Adipose tissue (tissue), 3 donors: ENCODE data around the gene TOX2. TPM values are rescaled to one million over a fixed set of nuclear protein-coding genes. Genes with fewer than 3 reads are reported as not detected.

Source experiments
- H3K27ac ChIP-seq: one replicate; pipeline ENCODE4 v1.5.1; 2013; ENCODE audit warnings: low read depth, low read length
- WGBS, 3 donors: extraction: QIAGEN DNeasy Blood & Tissue Kit; methylation state at CpG; one replicate each; pipeline ENCODE4 v1.1.7; 2013; 5-methylcytosine and 5-hydroxymethylcytosine counted together
- polyA plus RNA-seq, 3 donors: library from polyadenylated mRNA; stranded (reverse); fragments of 200-250 nt; gene quantifications; one replicate each; pipeline ENCODE4 v1.2.3, GENCODE V29; 2013
- donor health status: healthy with polysubstance abuse.
- donor health status: Bipolar disorder and iron deficiency.
- donor health status: healthy.

Gene TOX2
- polyA plus RNA-seq, 3 donors = 1.4 to 9.9 (median 2.3) TPM

DNA sequence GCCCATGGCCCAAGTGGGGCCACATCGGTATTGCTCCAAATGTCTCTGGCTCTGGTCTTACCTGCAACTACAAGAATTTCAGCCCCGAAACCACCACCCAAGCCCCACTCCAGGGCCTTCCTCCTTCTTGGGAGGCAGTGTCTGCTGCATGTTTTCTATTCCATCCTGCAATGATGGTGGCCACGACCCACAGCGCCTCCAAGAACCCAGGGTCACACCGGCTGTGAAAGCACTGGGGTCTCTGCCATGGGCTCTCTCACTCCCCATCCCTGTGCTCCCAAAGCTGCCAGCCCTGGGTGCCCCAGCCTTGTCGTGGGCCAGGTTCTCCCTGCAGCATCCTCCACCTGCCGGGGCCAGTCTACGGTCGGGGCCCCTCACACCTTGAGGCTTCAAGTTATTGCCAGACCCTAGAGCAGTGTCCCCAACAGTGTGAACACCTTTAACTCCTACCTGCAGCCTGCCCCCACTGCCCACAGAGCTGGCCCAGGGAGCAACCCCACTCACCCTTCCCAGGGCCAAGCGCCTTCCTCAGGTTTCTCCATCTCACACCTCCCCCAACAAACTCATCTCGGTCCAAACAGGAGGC lies 157.0 kb downstream of the TOX2 start:
- no peak overlapping the region for H3K27ac ChIP-seq
- 79 to 91% (median 82%) methylated on average over 11 of the region's 11 CpGs for WGBS, 3 donors

DNA sequence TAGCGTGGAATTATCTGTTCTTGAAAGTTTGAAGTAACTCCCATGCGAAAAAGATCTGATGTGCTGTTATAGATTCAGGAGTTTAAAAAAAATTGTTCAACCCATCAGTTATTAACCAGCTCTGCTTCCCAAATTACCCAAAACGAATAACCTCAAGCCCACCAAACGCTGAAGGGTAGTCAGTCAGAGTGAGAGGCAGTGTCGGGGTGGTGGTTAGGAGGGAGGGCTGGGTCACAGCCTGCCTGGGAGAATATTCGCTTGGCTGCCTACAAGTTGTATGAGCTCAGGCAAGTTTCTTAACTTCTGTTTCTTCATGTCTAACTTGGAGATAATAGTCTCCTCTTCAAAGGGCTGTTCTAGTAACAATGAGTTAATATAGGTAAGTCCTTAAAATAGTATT lies 157.7 kb downstream of the TOX2 start:
- WGBS, 3 donors = 38 to 58% (median 55%) methylated on average over 6 of the region's 6 CpGs
- H3K27ac ChIP-seq = no peak overlapping the region

DNA sequence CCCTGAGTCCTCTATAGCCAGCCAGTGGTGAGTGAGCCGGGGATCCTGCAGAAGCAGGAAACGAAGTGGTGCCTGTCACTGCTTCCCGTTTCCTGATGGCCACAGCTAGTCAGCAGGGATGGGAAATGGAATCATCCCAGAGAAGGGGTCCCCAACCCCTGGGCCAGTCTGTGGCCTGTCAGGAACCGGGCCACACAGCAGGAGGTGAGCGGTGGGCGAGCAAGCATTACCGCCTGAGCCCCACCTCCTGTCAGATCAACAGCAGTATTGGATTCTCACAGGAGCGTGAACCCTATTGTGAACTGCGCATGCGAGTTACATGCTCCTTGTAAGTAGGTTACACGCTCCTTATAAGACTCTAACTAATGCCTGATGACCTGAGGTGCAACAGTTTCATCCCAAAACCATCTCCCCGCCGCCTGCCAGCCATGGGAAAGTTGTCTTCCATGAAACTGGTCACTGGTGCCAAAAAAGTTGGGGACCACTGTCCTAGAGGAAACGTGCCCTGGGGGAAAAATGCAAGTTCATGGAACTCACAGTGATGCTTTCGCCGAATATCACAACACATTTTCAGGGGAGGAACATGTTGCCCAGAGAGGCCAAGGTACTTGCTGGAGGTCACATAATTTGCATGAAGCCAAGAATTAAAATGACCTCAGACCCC lies 158.5 kb downstream of the TOX2 start:
- H3K27ac ChIP-seq = no peak overlapping the region

DNA sequence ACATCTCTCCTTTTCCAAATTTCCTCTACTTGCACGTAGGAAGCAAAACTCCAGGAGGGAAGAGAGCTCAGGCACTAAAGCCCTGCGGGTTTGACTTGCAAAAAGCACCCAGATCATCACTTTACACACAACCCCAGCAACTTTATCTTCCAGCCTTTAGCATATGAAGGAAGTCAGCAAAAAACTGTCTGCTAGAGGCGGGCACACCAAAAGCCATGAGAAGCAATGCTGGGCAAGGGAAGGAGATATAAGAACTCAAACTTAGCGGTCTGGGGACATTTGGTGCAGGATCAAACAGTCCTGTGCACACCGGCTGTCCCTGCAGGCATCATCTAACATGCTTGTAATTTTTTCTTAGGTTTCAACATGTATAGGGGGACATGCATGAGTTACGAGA lies 159.0 kb downstream of the TOX2 start:
- no peak overlapping the region for H3K27ac ChIP-seq
- 65 to 79% (median 73%) methylated on average over 6 of the region's 6 CpGs for WGBS, 3 donors

More for the DNA sequence above, 158.5 kb downstream of the TOX2 start:
- WGBS, 3 donors = 50 to 59% (median 57%) methylated on average over 16 of the region's 16 CpGs

DNA sequence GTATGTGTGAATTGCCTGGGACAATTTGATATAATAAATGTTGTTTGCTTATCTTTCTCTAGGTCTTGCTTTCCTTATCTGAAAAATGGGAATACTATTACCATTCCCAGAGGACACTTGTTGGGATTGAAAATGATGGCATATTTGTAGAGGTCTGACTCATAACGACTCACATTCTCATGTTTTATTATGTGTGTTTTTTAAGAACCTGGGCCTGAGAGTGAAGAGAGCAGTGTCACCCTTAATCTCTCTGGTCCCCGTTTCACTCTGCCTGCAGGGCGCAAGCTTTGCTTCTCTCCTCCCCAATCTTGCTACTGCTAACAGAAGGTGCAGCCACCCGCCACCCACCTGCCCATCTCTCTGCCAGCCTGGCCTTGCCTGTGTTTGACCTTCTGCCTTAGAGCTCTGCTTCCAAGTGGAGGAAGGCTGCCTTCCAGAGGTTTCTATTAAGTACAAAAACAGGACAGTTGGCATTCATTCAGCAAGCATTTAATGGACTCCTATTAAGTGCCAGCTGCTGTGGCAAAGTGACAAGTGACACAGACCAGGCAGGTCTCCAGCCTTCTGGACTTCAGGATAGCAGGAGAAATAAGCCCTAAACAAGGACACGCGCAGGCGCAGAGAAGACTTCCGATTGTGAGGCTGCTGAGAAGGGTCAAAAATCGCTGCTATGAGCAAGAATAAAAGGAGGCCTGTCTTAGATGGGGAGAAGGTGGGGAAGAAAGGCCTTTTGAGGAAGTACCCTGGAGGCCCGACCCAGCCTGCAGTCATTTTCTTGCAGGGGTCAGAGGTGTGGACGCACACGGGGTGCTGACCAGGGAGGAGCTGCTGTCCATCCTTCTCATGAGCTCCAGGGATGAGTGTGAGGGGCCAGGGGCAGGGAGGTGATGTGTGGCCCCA lies 159.8 kb downstream of the TOX2 start:
- 68 to 76% (median 73%) methylated on average over 12 of the region's 12 CpGs for WGBS, 3 donors
- no peak overlapping the region for H3K27ac ChIP-seq

DNA sequence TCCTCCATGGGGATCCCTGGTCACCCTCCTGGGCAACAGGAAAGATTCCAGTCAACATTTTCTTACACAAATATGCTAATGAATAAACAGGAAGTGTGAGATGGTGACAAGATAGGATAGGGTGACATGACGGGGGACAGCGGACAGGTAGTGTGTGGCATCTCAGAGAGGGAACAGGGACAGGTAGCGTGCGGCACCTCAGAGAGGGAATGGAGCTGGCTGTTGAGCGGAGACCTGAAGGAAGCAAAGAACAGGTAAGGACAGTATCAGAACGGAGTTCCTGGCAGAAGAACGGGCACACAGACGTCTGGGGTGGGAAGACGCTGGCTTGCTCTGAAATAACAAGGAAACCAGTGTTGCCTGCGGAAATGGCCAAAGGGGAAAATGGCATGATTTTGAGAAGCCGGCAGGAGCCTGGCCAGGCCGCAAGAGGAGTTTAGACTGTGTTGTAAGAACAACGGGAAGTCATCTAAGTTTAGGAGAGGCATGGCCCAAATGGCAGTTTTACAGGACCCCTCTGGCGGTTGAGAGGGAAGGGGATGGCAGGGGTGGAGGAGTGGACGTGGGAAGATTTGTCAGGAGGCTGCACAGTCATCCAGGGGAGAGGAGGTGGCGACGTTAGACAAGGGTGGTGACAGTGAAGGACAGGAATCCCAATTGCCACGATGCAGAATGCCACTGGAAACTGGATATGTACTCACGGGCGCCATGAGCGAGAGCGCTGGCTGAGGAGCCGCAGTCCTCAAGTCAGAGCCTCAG lies 160.7 kb downstream of the TOX2 start:
- WGBS, 3 donors = 67 to 85% (median 83%) methylated on average over 23 of the region's 23 CpGs
- no peak overlapping the region for H3K27ac ChIP-seq

DNA sequence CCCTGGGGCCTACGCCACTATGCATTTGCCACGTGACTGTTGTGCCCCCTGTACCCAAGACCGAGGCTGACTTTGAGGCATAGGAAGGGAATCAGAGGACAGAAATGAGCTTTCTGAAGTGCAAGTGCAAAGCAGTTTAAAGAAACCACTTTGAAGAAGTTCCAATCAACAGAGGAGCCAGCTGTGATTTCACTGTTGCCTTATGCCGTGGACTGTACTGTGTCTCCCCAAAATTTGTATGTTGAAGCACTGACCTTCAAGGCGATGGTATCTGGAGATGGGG lies 161.2 kb downstream of the TOX2 start:
- no peak overlapping the region for H3K27ac ChIP-seq
- WGBS, 3 donors = 77 to 88% (median 88%) methylated on average over 5 of the region's 5 CpGs

DNA sequence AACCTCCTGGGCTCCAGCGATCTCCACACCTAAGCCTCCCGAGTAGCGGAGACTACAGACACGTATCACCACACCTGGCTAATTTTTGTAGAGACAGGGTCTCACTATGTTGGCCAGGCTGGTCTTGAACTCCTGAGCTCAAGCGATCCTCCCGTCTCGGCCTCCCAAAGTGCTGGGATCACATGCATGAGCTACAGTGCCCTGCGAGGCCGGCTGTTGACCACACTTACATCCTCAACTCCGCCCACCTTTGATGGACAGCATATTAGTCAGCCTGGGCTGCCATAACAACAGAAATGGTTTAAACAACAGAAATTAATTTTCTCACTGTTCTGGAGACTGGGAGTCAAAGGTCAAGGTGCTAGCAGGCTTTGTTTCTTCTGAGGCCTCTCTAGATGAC lies 164.6 kb downstream of the TOX2 start:
- WGBS, 3 donors = 85 to 92% (median 91%) methylated on average over 10 of the region's 10 CpGs
- no peak overlapping the region for H3K27ac ChIP-seq

DNA sequence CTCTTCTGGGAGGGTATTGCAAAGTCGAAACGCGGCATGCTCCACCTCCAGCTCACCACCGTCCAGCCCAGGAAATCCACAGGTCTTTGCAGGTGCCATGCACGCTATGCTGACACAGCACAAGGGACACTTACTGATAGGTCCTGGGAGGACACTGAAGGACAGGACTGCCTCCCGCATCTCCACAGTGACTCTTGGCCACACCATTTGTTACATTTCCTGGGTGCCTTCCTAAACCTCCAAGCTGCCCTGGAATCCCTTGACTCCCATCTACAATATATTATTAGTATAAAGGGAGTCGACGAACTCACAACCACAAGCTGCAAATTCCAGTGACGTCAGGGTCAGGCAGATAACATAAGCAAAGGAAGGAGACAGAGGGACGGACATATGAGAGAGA lies 165.4 kb downstream of the TOX2 start:
- WGBS, 3 donors = 58 to 67% (median 60%) methylated on average over 10 of the region's 10 CpGs
- H3K27ac ChIP-seq = no peak overlapping the region

DNA sequence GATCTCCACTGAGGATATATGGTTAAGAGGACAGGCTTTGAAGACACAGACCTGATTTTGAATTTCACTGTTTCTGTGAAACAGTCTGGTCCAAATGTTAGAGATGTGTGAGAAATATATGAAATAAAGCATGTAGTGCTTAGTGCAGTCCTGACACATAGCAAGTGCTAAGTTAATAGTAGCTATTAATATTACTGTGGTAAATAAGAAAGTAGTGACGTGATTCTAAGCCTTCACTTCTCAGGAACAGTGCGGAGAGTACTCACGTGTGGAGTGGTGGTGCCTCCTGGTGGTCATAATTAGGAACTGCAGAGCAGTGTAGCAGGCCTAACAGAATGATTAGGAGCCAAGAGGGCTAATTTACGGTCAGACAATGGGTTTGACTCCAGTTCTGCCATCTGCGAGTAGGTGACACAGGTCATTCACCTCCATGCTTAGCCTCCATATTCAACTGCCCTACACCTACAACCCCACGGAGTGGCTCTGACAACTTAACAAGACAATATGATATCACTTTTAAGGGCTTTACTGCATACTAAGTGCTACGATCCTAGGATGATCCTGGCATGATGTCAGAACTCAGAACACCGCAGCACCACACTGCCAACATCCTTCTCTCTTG lies 166.1 kb downstream of the TOX2 start:
- 17 to 20% (median 19%) methylated on average over 8 of the region's 8 CpGs for WGBS, 3 donors

DNA sequence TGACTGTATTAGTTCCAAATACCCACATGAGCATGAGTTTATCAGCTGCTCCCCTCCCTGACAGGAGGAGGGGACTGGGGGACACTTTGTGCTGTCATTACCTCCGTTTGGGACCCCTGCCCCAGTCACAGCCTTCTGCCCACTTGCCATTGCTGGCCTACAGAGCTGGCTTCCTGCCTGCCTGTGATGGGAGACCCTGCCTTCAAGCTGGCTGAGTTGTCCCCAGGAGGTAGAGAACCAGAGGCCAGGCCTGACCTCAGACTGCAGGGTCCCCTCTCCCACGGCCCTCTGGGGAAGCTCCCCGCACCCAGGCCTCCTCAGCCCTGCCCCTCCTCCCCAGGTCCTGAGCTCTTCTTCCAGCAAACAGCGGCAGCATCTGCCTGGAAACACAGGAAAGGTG lies 166.8 kb downstream of the TOX2 start:
- no peak overlapping the region for H3K27ac ChIP-seq
- WGBS, 3 donors = 35 to 61% (median 56%) methylated on average over 4 of the region's 4 CpGs

More for the DNA sequence above, 166.1 kb downstream of the TOX2 start:
- H3K27ac ChIP-seq = no peak overlapping the region

DNA sequence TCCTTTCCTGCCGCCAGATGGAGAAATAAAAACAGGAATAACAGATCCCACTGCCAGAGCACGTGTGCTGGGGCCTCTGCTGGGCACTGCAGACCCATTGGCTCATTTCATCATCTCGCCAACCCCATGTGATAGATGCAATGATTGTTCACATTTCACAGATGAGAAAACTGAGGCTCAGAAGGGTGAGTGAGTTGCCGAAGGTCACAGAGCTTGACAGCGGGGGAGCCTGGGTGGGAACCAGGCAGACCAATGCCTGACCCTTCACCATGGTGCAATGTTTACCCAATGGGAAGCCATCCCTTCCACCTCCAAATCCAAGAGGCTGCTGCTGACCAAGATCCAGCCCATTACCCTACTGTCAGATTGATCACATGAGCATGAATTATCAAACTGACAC lies 167.2 kb downstream of the TOX2 start:
- H3K27ac ChIP-seq = no peak overlapping the region
- WGBS, 3 donors = 67 to 78% (median 75%) methylated on average over 5 of the region's 5 CpGs

DNA sequence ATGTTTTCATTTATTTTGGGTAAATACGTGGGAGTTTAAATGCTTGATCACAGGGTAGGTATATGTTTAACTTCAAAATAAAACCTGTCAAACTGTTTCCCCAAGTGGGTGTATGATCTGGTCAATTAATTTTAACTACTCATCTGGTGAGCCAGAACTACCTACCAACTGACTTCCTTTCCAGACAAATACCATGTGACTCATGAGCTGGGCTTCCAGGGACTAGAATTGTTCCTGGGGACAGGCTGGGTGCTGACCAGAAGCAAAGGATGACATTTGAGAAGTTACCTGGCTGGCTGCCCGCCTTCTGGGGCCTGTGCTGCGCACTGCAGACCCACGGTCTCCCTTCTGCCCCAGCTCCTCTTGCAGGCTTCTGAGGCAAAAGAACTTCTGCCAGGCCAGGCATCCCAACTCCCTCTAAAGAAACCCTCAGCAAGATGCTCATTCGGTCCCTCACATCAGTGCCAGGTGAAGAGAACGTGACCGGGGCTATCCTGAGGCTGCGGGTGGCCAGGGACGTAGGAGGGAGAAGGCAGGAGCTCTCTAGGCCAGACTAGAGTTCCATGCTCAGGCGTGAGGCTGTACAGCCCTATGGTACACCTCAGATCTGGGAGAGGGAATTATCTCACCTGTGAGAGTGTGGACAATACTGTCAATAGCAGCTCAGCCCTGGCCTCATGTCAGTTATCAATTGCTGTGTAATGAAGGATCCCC lies 168.7 kb downstream of the TOX2 start:
- H3K27ac ChIP-seq = no peak overlapping the region
- 76 to 86% (median 83%) methylated on average over 10 of the region's 10 CpGs for WGBS, 3 donors

DNA sequence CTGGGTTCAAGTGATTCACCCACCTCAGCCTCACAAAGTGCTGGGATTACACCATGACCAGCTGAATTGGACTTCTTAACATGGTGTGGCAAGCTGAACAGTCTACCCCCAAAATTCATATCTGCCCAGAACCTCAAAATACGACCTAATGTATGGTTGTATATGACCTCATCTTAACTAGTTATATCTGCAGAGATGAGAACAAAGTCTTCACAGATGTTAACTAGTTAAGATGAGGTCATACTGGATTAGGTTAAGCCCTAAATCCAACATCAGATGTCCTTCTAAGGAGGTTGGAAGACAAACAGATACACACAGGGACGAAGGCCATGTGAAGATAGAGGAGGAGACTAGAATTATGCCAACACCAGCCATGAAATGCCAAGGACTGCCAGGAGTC lies 169.8 kb downstream of the TOX2 start:
- H3K27ac ChIP-seq = no peak overlapping the region
- WGBS, 3 donors = 55 to 86% (median 80%) methylated on average over 2 of the region's 2 CpGs

DNA sequence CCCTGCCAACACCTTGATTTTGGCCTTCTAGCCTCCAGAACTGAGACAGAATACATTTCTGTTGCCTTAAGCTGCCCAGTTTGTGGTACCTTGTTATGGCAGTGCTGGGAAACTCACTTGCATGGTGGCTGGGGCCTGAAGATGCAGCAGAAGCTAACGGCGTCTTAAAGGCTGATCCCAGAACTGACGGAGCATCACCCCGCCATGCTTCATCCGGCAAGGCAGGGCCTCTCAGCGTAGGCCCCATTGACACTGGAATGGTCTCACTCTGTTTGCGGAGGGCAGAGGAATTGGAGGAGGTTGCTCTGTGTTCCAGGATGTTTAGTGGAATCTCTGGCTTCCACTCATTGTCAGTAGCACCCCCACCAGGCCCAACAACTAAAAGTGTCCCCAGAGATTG lies 170.2 kb downstream of the TOX2 start:
- H3K27ac ChIP-seq = no peak overlapping the region
- WGBS, 3 donors = 90 to 97% (median 95%) methylated on average over 7 of the region's 7 CpGs

DNA sequence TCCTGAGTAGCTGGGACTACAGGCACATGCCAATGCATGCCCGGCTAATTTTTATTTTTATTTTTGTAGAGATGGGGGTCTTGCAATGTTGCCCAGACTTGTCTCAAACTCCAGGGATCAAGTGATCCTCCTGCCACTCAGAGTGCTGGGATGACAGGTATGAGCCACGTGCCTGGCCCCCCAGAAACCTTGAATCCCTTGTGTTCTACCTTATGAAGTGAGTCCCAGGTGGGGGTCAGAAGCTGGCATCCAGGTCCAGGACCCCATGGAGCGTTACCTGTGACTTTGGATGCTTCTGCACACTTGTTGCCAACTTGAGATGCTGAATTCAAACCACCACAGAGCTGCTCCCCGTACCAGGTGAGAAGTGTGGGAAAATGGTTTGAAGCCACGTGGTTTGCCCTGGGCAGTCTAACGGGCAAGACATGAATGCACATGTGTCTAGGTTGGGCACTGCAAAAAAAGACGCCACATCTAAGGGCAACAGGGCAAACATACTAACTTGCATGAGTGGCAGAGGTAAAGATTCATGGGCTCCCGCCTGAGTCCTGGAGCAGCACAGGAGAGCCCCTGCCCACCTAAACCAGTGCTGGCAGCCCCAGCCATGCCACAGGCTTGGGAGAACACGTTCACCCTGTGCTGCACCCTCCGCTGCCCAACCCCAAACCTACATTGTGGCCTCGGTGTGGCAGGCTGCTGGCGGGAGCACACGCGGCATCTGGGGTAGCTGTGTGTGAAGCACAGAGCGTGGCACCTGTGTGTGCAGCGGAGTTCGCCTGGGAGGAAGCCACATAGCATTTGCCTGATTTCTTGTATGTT lies 171.2 kb downstream of the TOX2 start:
- WGBS, 3 donors = 76 to 88% (median 78%) methylated on average over 17 of the region's 17 CpGs
- no peak overlapping the region for H3K27ac ChIP-seq
